LNCAP (cell line): ENCODE measurements around the gene SCAF4.

Experiments used
- TF ChIP-seq, protein P1 (sequence below): fragments of 450-650 bp; IDR thresholded peaks from 2 replicates; pipeline ENCODE4 v1.5.1; 2017; ENCODE audit warnings: mild to moderate bottlenecking

SCAF4 gene

DNA sequence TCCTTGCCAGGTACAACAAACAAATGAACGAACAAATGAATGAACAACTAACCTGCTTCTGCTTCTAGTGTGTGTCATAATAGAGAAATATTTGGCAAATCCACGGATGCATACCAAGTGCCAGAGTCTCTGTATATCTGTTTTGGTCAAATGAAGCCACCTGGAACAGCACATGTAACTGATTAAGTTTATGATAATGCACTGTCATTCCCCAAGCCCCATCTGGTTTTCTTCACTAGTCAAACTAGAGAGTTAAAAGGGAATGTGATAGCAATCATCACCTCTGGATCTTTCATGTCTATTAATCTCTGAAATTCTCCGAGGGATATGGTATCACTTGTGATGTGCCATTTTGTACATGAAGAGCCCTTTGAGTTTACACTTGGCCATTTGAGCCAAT is 21.0 kb upstream of the SCAF4 start:
- TF ChIP-seq, protein P1, sequence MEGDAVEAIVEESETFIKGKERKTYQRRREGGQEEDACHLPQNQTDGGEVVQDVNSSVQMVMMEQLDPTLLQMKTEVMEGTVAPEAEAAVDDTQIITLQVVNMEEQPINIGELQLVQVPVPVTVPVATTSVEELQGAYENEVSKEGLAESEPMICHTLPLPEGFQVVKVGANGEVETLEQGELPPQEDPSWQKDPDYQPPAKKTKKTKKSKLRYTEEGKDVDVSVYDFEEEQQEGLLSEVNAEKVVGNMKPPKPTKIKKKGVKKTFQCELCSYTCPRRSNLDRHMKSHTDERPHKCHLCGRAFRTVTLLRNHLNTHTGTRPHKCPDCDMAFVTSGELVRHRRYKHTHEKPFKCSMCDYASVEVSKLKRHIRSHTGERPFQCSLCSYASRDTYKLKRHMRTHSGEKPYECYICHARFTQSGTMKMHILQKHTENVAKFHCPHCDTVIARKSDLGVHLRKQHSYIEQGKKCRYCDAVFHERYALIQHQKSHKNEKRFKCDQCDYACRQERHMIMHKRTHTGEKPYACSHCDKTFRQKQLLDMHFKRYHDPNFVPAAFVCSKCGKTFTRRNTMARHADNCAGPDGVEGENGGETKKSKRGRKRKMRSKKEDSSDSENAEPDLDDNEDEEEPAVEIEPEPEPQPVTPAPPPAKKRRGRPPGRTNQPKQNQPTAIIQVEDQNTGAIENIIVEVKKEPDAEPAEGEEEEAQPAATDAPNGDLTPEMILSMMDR = no peak

DNA sequence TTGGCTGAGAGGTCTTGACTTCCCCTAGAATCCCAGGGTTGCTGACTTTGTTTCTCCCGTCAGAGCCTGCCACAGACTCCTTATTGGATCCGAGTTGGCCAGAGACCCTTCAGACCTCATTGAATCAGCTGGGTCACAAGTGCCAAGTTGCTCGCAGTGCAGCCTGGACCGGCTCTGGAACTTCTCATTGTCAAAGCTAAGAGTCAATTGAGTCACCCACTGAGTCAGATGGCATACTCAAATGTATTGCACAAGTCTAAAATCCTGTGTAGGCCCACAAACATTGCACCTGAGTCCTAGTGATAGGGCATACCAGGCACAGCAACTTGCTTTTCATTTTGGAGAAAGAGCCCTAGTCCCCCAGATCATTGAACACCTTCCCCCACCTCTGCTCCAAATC is 20.4 kb upstream of the SCAF4 start:
- TF ChIP-seq, protein P1 = no peak

DNA sequence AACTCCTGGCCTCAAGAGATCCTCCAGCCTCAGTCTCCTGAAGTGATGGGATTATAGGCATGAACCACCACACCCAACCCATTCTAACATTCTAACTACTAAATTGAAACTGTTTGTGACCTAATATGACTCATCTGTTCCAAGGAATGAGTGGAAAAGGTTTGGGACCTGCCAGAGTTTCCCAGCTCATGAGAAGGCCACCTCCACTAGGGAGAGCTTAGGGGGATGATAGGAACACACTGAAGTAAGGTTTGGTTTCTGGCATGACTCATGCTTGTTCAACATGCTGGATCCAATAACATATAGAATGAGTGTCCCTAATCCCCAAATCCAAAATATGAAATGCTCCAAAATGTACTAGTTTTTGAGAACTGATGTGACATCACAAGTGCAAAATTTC is 18.9 kb upstream of the SCAF4 start:
- TF ChIP-seq, protein P1 = no peak

DNA sequence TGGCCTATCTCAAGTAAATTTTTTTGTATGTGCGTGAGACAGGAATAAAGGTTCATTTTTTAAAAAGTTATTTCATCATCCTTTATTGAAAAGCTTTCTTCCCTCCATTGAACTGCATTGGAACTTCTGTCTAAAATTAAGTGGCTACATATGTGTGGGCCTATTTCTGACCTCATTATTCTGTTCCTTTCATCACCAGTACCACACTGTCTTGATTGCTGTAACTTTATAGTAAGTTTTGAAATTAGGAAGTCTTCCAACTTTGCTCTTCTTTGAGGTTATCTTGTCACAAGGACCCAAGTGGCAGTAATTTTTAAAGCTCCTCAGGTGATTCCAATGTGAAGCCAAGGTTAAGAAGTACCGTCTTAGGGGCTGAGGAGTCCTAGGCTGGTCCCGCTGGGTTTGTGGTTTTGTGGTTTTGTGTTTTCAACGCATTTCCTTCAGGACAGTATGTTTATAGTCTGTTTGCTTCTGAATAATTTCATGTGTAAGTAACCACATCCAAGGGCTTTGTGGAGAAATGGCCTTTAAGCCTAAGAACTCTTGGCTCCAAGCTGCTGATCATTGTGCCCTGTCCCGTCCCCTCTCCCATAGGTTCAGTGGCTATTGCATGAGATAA is 12.4 kb upstream of the SCAF4 start:
- TF ChIP-seq, protein P1 = no peak

DNA sequence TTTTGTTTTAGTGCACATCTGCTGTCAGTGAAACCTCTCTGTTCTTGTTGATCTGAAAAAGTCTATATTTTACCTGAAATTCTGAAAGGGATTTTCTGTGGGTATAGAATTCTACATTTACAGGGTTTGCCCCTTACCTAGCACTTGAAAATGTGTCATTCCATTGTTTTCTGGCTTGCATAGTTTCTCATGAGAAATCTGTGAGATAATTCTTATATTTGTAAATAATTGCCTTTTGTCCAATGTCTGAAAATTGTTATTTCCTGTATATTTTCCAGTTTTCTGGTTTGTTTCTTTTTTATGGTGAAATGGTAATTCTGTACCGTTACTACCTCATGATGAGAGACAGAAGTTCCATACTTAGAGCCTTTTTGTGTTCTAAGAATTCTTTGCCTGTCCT is 11.8 kb upstream of the SCAF4 start:
- TF ChIP-seq, protein P1 = no peak

DNA sequence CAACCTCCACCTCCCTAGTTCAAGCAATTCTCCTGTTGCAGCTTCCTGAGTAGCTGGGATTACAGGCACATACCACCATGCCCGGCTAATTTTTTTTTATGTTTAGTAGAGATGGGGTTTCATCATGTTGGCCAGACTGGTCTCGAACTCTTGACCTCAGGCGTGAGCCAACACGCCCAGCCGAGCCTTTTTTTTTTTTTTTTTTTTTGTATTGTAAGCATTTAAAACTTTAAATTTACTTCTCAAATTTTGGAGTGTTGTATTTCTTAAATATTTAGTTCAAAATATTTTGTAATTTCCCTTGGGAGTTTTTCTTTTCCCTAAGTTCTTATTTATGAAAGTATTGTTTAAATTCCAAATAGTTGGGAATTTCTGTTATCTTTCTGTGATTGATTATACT is 9.2 kb upstream of the SCAF4 start:
- TF ChIP-seq, protein P1 = no peak

DNA sequence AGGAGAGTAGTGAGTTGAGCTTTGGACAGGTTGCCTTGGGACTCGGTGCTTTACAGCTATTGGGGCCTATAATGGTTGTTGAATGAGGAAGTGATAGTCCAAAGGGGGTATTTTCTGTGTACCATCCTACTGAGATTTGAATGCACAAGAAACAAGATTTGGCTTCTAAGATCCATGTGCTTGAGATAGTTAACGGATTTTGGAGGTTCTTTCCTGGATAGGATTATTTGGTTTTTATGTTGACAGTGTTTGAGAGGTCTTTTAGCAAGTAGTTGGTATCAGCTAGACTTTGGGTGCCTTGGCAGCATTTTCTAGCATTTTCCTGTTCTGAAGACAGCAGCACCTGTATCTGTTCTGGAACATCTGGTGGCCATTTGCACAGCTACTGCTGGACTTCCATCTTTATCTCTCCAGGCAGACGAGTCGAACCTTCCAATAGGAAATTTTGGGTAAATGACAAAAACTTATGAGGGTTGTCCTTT is 3.6 kb upstream of the SCAF4 start:
- TF ChIP-seq, protein P1 = no peak

DNA sequence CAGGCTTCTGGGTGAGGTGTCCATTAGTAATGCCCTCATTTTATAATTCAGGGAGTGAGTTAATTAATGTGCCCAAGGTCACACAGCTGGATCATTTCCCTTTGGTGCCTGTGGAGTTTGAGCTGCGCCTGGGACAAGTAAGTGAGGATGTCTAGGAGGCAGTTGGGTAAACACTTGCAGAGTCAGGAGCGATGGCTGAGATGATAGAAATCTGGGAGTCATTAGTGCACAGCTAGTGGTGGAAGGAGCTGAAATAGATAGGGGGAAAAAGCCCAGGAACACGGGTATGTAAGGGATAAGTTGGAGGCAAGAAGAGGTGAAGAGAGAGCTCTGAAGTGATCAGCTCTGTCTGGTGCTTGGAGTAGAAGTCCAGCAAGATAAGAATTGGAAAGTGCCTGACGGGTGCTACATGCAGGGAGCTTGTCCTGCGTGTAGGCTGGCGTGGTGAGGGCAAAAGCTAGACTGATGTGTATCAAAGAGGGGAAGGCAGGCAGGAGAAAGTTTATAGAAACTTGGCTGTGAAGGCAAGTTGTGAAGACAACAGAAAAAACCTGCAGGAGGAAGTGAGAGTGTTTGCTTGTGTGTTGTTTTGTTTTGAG is 1.7 kb upstream of the SCAF4 start:
- TF ChIP-seq, protein P1 = no peak
